Superior temporal gyrus (tissue), 1 donor: Measurements from ENCODE around the gene EIF3L.
A peak's percentile ranks its signal among the peaks of the same experiment; 100 is the strongest.

ENCODE experiments used
- DNase-seq: peaks from one replicate; pipeline ENCODE4 v3.0.0-alpha.2; 2016; ENCODE audit errors: extremely low spot score

EIF3L gene

DNA sequence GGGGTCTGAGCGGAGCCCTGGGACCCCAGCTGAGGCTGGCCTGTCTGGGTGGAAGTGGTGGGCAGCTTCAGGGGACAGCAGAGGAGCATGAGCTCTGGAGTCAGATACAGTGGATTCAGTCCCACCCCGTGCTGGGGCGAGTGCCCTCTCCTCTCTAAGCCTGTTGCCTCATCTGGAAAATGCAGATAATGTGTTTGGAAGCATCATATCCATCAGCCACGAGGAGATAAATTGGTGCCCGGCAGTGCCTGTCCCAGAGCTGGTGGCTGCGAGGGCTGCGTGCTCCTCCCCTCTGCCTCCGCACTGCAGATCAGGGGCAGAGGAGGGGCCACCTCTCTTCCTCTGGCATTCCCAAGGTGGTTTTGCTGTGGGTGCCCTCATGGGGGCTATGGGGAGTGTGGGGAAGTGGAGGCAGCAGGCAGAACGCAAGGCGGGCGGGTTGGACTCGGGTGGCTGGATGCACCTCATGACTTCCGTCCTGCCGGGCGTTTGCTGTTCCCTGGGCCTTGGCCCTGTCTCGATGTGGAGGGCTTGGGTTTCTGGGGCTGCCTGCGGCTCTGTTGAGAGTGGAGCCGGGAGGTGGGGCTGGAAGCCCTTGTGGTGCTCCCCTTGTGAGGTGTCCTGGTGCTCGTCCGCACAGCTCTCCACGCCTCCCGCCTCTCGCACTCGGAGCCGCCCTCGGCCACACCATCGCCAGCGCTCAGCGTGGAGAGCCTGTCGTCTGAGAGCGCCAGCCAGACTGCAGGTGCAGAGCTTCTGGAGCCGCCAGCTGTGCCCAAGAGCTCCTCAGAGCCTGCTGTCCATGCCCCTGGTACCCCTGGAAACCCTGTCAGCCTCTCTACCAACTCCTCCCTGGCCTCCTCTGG, 77.8 kb downstream of the EIF3L start:
- DNase-seq, result no peak

GRCh38 chr22:37927637-37927936, 78.4 kb downstream of the EIF3L start:
- no peak for DNase-seq

DNA sequence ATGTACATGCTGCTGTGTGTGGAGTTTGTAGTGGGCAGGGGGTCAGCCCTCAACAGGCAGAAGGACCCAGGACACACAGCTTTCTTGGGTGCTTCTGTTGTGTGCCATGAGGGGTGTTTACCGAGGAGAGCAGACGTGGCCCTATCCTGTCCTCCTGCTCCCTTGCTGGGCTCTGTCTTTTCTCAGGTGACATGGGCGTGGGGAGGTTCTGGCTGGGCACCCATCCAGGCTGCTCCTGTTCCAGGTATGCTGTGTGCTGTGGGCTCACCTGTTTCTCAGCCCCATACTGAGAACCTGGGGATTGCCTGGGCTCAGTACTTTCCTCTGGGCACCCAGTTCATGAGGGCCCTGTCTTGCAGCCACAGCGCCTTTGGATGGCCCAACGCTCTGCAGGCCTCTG, 80.2 kb downstream of the EIF3L start:
- no peak for DNase-seq

- peak; percentile 55 for DNase-seq
Measured at GRCh38 chr22:37930270-37930951, 81.2 kb downstream of the EIF3L start.

DNA sequence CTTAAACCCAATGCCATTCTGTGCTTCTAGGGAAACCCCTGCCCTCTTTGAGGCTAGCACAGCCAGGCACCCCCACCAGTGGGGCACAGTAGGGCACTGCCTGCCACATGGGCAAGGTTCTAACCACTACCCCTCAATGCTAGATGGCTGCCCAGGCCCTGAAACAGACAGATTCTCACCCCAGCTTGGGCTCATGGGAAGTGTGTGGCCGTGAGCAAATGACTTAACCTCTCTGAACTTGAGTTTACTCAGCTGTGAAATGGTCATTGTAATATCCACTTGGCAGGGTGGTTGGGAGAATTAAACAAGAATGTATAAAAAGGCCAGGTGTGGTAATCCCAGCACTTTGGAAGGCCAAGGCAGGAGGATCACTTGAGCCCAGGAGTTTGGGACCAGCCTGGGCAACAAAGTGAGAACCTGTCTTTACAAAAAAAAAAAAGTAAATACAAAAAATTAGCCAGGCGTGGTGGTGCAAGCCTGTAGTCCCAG, 81.8 kb downstream of the EIF3L start:
- no peak for DNase-seq

DNA sequence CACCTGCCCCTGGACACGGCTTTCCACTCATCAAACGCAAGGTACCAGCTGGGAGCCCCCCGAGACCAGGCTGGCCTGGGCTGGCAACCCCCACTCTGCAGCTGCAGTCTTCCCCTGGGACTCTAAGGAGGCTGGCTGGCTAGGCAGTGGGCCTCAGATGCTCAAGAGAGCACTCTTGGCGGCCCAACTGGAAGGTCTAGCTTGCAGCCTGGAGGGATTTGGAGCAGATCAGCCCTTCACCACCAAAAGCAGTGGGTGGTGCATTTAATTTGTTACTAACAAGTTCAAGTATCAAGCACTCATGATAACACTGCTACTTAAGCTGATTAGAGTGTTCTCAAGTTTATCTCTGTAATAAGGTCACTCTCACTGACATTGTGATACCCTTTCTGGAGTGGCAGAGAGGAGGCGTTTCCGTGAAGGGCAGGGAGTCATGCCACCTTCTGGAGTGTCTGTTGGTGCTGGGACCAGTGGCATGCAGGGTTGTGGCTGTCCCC, 82.7 kb downstream of the EIF3L start:
- DNase-seq, result no peak

DNA sequence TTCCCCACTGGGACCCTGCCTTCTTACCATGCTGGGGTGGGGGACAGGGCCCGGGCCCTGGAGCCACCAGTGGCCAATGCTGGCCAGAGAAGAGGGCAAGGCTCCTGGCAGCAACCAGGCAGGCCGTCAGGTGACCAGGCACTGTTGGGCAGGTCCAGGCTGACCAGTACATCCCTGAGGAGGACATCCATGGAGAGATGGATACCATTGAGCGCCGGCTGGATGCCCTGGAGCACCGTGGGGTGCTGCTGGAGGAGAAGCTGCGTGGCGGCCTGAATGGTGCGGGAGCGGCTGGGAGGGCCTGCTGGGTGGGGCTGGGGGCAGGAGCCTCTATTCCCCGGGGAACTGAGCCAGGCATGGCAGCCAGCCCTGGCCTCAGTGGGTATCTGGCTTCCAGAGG, 83.2 kb downstream of the EIF3L start:
- DNase-seq, result no peak

DNA sequence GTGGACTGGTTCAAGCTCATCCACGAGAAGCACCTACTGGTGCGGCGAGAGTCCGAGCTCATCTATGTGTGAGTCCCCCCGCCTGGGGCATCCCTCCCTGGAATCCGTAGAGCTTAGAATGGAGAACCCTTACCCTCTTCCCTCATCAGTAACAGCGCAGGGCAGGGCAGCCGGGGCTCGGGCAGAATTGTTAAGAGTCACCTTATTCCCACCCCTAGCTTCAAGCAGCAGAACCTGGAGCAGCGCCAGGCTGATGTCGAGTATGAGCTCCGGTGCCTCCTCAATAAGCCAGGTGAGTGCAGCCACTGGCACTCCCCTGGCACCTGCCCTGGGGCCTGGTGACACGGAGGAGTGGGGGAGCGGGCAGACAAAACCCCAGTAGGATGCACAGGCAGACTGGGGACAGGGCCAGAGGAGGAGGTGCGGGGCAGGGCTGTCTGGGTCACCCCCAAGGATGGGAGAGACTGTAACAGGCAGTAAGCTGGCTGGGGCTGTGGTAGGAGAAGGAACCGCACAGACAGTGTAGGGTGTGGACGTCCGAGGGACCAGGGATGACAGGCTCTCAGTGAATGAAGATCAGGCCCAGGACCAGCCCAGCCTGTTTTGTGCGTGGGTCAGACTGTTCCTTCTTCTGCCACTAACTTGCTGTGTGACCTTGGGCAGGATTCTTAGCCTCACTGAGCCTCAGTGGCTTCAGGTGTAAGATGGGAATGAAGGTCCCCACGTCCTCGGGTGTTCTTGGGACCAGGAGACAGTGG, 83.8 kb downstream of the EIF3L start:
- no peak for DNase-seq

GRCh38 chr22:37933711-37934376, 84.6 kb downstream of the EIF3L start:
- DNase-seq, result peak; percentile 89
